GM13977 (cell line): Measurements from ENCODE around the gene MAP3K7.

Experiments used
- DNase-seq: peaks from one replicate; pipeline ENCODE4 v3.0.0; 2012; ENCODE audit warnings: low spot score
- in situ Hi-C: fragments of 300-500 bp; cut with MboI; formaldehyde crosslinking; loops from one replicate; pipeline ENCODE4 v1.12.0; 2022; ENCODE audit warnings: low sequenced_read_pairs, low pct_unique_long_range_greater_than_20kb, mixed read lengths, inconsistent platforms; ENCODE audit not compliant: unreplicated experiment
- TF ChIP-seq, protein P1 (sequence below): IDR thresholded peaks from 2 replicates; pipeline ENCODE4 v1.5.1; 2012; ENCODE audit warnings: mild to moderate bottlenecking, control low read depth; ENCODE audit not compliant: insufficient read depth; ENCODE audit errors: extremely low read depth, missing control alignments

The MAP3K7 gene

DNA sequence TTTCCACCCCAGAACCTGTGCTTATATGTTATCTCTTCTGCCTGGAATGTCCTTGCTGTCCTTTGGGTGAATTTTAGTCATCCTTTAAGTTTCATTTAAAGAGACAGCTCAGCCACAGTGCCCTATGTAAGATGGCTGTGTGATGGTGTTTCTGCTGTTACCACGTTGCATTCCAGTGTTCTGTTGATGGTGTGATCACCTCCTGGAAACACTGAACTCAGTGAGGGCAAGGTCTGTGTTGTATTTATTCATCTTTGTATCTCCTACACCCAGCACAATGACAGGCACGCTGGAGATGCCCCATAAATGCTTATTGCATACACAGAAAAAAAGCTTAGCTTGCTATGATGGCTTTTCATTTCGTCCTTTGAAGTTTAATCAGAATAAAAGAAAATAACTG lies 102.5 kb downstream of the MAP3K7 start:
- no peak for DNase-seq
- TF ChIP-seq, protein P1, sequence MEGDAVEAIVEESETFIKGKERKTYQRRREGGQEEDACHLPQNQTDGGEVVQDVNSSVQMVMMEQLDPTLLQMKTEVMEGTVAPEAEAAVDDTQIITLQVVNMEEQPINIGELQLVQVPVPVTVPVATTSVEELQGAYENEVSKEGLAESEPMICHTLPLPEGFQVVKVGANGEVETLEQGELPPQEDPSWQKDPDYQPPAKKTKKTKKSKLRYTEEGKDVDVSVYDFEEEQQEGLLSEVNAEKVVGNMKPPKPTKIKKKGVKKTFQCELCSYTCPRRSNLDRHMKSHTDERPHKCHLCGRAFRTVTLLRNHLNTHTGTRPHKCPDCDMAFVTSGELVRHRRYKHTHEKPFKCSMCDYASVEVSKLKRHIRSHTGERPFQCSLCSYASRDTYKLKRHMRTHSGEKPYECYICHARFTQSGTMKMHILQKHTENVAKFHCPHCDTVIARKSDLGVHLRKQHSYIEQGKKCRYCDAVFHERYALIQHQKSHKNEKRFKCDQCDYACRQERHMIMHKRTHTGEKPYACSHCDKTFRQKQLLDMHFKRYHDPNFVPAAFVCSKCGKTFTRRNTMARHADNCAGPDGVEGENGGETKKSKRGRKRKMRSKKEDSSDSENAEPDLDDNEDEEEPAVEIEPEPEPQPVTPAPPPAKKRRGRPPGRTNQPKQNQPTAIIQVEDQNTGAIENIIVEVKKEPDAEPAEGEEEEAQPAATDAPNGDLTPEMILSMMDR: no peak
- in situ Hi-C loops: no loop called here

DNA sequence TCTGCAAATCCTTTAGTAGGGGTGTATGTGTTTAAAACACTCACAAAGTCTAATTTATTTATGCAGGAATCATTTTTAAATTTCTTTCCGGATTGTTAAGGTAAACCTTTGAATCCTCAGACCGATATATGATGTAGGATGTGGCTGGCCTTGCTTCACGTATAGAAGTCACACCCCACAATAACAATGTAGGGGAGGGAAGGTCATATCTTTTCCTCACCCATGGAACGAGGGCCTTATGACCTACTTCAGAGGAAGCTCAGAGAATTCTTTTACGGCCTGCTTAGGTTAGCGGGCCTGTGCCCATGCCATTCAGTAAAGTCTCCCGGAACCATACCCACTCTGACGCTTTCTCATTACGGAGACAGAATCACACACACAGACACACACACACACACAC lies 102.9 kb downstream of the MAP3K7 start:
- TF ChIP-seq, protein P1: no peak
- in situ Hi-C loops: no loop called here
- no peak for DNase-seq

DNA sequence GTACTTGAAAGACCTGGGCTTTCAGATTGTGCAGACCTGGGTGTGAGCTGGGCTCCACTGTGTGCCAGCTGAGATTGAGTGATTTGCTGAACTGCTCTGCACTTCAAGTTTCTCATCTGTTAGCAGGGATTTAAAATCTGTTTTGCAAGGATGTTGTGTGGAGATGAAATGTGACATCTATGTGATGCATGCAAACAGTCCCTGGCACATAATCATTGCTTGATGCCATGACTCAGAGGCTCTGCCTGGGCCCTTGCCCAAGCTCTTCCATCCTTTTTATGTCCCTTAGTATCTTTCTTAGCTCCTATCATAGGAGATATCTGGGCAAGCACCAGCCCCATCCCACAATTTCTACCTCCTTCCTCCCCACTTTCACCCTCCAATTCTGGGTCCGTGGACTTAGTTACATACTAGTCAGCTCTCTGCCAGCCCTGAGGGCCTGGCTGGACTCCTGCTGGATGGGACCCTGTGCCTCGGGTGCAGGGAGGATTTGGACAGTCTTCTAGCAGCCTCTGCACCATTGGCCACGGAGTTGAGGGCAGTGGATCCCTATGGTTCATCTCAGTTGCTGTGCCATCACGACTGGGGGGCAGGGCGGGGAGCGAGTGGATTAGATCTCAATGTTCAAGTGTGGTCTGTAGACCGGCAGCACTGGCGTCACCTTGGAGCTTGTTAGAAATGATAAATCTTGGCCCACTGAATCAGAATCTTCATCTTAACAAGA lies 103.6 kb downstream of the MAP3K7 start:
- TF ChIP-seq, protein P1: no peak
- in situ Hi-C loops: no loop called here
- no peak for DNase-seq

DNA sequence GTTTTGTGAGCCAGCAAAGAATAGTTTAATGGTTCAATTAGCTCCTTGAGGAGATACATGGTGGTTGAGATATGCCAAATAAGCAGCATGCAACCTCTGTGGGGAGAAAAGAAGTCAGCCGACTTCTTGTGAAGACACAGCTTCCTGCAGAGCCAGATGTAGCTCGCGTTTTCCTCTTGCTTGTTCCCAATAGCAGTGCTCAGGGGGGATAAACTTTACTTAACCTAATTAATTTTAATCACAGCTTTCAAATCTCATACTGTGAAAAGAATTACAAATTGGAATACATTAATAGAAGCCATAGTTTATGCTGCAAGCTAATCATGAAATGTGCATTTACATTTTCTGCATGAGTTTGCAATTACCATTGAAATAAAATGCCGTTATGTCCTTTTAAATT lies 106.2 kb downstream of the MAP3K7 start:
- in situ Hi-C loops: no loop called here
- no peak for DNase-seq
- TF ChIP-seq, protein P1: no peak

DNA sequence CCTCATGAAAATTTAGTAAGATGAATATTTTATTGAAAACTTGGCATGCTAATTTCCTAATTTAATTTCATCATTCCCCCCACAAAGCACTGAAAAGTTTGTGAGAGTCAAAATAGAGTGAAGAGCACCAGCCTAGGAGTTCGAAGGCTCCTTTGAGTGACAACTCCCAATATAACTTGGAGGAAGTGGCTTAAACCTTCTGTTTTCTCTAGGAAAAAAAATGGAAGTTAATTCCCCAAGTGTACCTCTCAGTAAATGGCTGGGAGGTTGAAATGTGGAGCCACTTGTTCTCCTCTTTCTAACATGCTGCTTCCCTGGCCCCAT lies 107.3 kb downstream of the MAP3K7 start:
- DNase-seq: no peak
- in situ Hi-C loops: loop anchor here (10.0 kb wide), 1 partner anchor 535 kb away; no protein-coding TSS in a partner anchor
- TF ChIP-seq, protein P1: no peak

DNA sequence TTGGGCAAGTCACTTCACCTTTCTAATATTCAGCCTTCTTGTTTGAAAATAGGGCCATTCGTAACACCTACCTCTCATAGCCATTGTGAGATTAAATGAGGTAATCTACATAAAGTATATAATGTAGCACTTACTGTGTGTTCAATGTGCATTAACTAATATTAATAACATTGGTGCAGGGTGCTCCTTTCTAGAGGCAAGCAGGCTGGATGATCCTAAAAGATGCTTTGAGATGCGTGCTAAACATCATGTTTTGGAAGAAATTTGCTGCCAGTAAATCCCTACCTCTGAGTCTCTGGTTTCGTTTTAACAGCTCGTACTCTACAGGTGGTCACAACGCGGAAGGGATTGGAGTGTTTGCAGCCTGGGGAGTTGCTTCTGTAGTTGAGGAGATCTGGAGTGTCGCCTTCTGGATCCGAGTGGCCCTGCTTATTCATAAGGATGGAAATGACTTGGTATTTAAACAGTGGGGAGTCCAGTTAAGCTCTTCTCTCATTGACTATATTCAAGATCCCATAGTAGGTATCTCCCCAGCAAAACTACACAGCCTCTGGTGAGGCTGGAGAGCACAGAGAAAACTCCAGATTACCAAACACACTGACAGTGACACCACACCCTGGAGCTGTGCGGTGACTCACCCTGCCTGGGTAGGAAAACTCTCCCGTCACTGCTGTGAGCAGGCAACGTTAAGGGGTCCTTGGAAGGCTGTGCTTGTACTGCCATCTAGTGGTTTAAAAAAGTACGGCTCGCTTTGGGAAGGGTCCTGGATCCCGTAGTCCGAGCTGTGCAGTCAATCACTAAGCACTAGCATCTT lies 107.9 kb downstream of the MAP3K7 start:
- in situ Hi-C loops: loop anchor here (10.0 kb wide), 1 partner anchor 534 kb away; no protein-coding TSS in a partner anchor
- peak; percentile 46 for DNase-seq
- TF ChIP-seq, protein P1: peak; percentile 80
